GM19240 (cell line): ENCODE data around the gene C6orf15.
A peak's percentile ranks its signal among the peaks of the same experiment; 100 is the strongest.

Experiments used
- DNase-seq: peaks from one replicate; pipeline ENCODE4 v3.0.0; 2011; ENCODE audit warnings: low spot score; ENCODE audit not compliant: insufficient read length

The C6orf15 gene

GRCh38 chr6:31112478-31112877 lies at the start of gene C6orf15:
TSS of gene C6orf15 (minus strand) at chr6:31112575. CDS start at chr6:31112555, 20 bp downstream.
- no peak for DNase-seq

- DNase-seq, result no peak
Measured at GRCh38 chr6:31161216-31162126, 49.1 kb upstream of the C6orf15 start.

- DNase-seq, result no peak
Measured at GRCh38 chr6:31158863-31159855, 46.8 kb upstream of the C6orf15 start.

- peak; percentile 98 for DNase-seq
Measured at GRCh38 chr6:31158140-31158862, 45.9 kb upstream of the C6orf15 start, which contains the start of gene TCF19. TSS of gene TCF19 (plus strand) at chr6:31158589. CDS start at chr6:31159470, 881 bp downstream.

- no peak for DNase-seq
Measured at GRCh38 chr6:31157513-31158139, 45.3 kb upstream of the C6orf15 start, which contains the start of gene CCHCR1. TSS of gene CCHCR1 (minus strand) at chr6:31157802. CDS start at chr6:31157600, 202 bp downstream.

- no peak for DNase-seq
Measured at GRCh38 chr6:31156641-31157040, 44.3 kb upstream of the C6orf15 start.

GRCh38 chr6:31154436-31154835 lies 42.1 kb upstream of the C6orf15 start:
- no peak for DNase-seq

- DNase-seq, result no peak
Measured at GRCh38 chr6:31152781-31153180, 40.4 kb upstream of the C6orf15 start.

GRCh38 chr6:31149827-31150447 lies 37.6 kb upstream of the C6orf15 start:
- DNase-seq, result no peak

- DNase-seq, result no peak
Measured at GRCh38 chr6:31145386-31145785, 33.0 kb upstream of the C6orf15 start.

GRCh38 chr6:31144970-31145340 lies 32.6 kb upstream of the C6orf15 start:
- no peak for DNase-seq

- no peak for DNase-seq
Measured at GRCh38 chr6:31144296-31144969, 32.1 kb upstream of the C6orf15 start.

GRCh38 chr6:31143148-31143547 lies 30.8 kb upstream of the C6orf15 start:
- DNase-seq, result no peak

- DNase-seq, result no peak
Measured at GRCh38 chr6:31142361-31142761, 30.0 kb upstream of the C6orf15 start.

GRCh38 chr6:31140643-31141042 lies 28.3 kb upstream of the C6orf15 start:
- no peak for DNase-seq

- no peak for DNase-seq
Measured at GRCh38 chr6:31139599-31139998, 27.2 kb upstream of the C6orf15 start.

GRCh38 chr6:31138982-31139381 lies 26.6 kb upstream of the C6orf15 start, which contains the start of gene PSORS1C2:
TSS of gene PSORS1C2 (minus strand) at chr6:31139066. CDS start at chr6:31139026, 40 bp downstream.
- no peak for DNase-seq

- DNase-seq, result no peak
Measured at GRCh38 chr6:31135710-31136109, 23.3 kb upstream of the C6orf15 start.

- DNase-seq, result no peak
Measured at GRCh38 chr6:31132806-31133205, 20.4 kb upstream of the C6orf15 start.
